H9 (cell line): ENCODE results near the gene RNPS1. TPM values are rescaled to one million over a fixed set of nuclear protein-coding genes. Genes with fewer than 3 reads are reported as not detected.

Experiments
- DNase-seq: peaks from one replicate; pipeline ENCODE4 v3.0.0-alpha.2; 2017
- H2AFZ ChIP-seq: one replicate; pipeline ENCODE4 v1.6.1; 2013; ENCODE audit warnings: mild to moderate bottlenecking, low read length, control low read depth, moderate library complexity
- H2AK5ac ChIP-seq: 2 replicates; pipeline ENCODE4 v1.6.1; 2013; ENCODE audit warnings: low read length, control low read depth, mixed read lengths; ENCODE audit not compliant: insufficient read length
- H2BK120ac ChIP-seq: one replicate; pipeline ENCODE4 v1.6.1; 2013; ENCODE audit warnings: low read depth, mild to moderate bottlenecking, low read length, control low read depth, inconsistent platforms; ENCODE audit not compliant: poor library complexity, severe bottlenecking
- H2BK12ac ChIP-seq: 2 replicates; pipeline ENCODE4 v1.6.1; 2013; ENCODE audit warnings: low read length, control low read depth, mixed read lengths, low read depth; ENCODE audit not compliant: insufficient read length
- H2BK15ac ChIP-seq: 2 replicates; pipeline ENCODE4 v1.6.1; 2013; ENCODE audit warnings: low read depth, low read length, control low read depth
- H2BK20ac ChIP-seq: one replicate; pipeline ENCODE4 v1.6.1; 2013; ENCODE audit warnings: low read depth, mild to moderate bottlenecking, low read length, control low read depth, inconsistent platforms; ENCODE audit not compliant: poor library complexity, severe bottlenecking
- H2BK5ac ChIP-seq: 2 replicates; pipeline ENCODE4 v1.6.1; 2013; ENCODE audit warnings: low read length, control low read depth, mixed read lengths; ENCODE audit not compliant: insufficient read length
- H3K14ac ChIP-seq: 2 replicates; pipeline ENCODE4 v1.6.1; 2013; ENCODE audit warnings: low read length, control low read depth; ENCODE audit not compliant: insufficient read depth
- H3K18ac ChIP-seq: 2 replicates; pipeline ENCODE4 v1.6.1; 2013; ENCODE audit warnings: low read depth, mild to moderate bottlenecking, mixed read lengths, low read length, control low read depth; ENCODE audit not compliant: insufficient read length
- H3K23ac ChIP-seq: 2 replicates; pipeline ENCODE4 v1.6.1; 2013; ENCODE audit warnings: low read length, control low read depth, mixed read lengths, low read depth; ENCODE audit not compliant: insufficient read length
- H3K23me2 ChIP-seq: 2 replicates; pipeline ENCODE4 v1.6.1; 2013; ENCODE audit warnings: low read depth, mild to moderate bottlenecking, mixed read lengths, low read length, control low read depth; ENCODE audit not compliant: insufficient read length, poor library complexity, severe bottlenecking
- H3K27ac ChIP-seq: 2 replicates; pipeline ENCODE4 v1.5.1; 2013; ENCODE audit warnings: low read length, control low read depth, mixed read lengths, low read depth; ENCODE audit not compliant: insufficient read length
- H3K27me3 ChIP-seq: 2 replicates; pipeline ENCODE4 v1.6.1; 2013; ENCODE audit warnings: low read length, control low read depth, inconsistent platforms; ENCODE audit not compliant: insufficient read depth
- H3K4ac ChIP-seq: 2 replicates; pipeline ENCODE4 v1.6.1; 2013; ENCODE audit warnings: low read depth, mild to moderate bottlenecking, control low read depth, inconsistent platforms, low read length, moderate library complexity
- H3K4me1 ChIP-seq: 2 replicates; pipeline ENCODE4 v1.6.1; 2013; ENCODE audit warnings: low read length, control low read depth, inconsistent platforms; ENCODE audit not compliant: insufficient read depth
- H3K4me2 ChIP-seq: 2 replicates; pipeline ENCODE4 v1.6.1; 2013; ENCODE audit warnings: low read length, control low read depth, mixed read lengths; ENCODE audit not compliant: insufficient read length, insufficient read depth
- H3K56ac ChIP-seq: 2 replicates; pipeline ENCODE4 v1.6.1; 2013; ENCODE audit warnings: low read depth, mild to moderate bottlenecking, mixed read lengths, low read length, control low read depth; ENCODE audit not compliant: insufficient read length
- H3K79me1 ChIP-seq: 2 replicates; pipeline ENCODE4 v1.6.1; 2013; ENCODE audit warnings: low read depth, mild to moderate bottlenecking, moderate library complexity, low read length, control low read depth, inconsistent platforms; ENCODE audit not compliant: insufficient read depth, poor library complexity, severe bottlenecking
- H3K79me2 ChIP-seq: 2 replicates; pipeline ENCODE4 v1.6.1; 2013; ENCODE audit warnings: low read length, control low read depth, inconsistent platforms; ENCODE audit not compliant: insufficient read depth
- H3K9ac ChIP-seq: 2 replicates; pipeline ENCODE4 v1.6.1; 2013; ENCODE audit warnings: low read length, control low read depth, mixed read lengths; ENCODE audit not compliant: insufficient read length; ENCODE audit errors: extremely low read depth
- H3K9me3 ChIP-seq: one replicate; pipeline ENCODE4 v1.6.1; 2013; ENCODE audit warnings: low read depth, low read length, inconsistent platforms; ENCODE audit not compliant: control insufficient read depth
- H3T11ph ChIP-seq: one replicate; pipeline ENCODE4 v1.6.1; 2013; ENCODE audit warnings: mild to moderate bottlenecking, low read length, control low read depth, inconsistent platforms
- H4K20me1 ChIP-seq: one replicate; pipeline ENCODE4 v1.6.1; 2013; ENCODE audit not compliant: control insufficient read depth, insufficient read length, insufficient read depth
- H4K5ac ChIP-seq: 2 replicates; pipeline ENCODE4 v1.6.1; 2013; ENCODE audit warnings: low read depth, mild to moderate bottlenecking, mixed read lengths, low read length, control low read depth; ENCODE audit not compliant: insufficient read length
- H4K8ac ChIP-seq: replicated peaks from 2 replicates; pipeline ENCODE4 v1.6.1; 2013; ENCODE audit warnings: low read length, control low read depth, mixed read lengths, low read depth; ENCODE audit not compliant: insufficient read length
- H4K91ac ChIP-seq: 2 replicates; pipeline ENCODE4 v1.6.1; 2013; ENCODE audit warnings: low read depth, mild to moderate bottlenecking, moderate library complexity, mixed read lengths, low read length, control low read depth; ENCODE audit not compliant: insufficient read length
- H3K27ac Mint-ChIP-seq, 3 experiments: 2 replicates in 2 of 3; 3 replicates in 1 of 3; pipeline ENCODE4 v1.8.0; 2020 to 2021; ENCODE audit warnings: mixed read lengths in 3 of 3, mild to moderate bottlenecking in 1 of 3, moderate library complexity in 1 of 3
- H3K27me3 Mint-ChIP-seq: 2 replicates; pipeline ENCODE4 v1.8.0; 2021; ENCODE audit warnings: low read depth, mild to moderate bottlenecking, moderate library complexity, mixed read lengths
- H3K36me3 Mint-ChIP-seq, 3 experiments: 2 replicates in 2 of 3; 3 replicates in 1 of 3; pipeline ENCODE4 v1.8.0; 2020 to 2021; ENCODE audit warnings: low read depth in 3 of 3, mixed read lengths in 3 of 3; ENCODE audit not compliant: insufficient read depth in 1 of 3
- H3K4me1 Mint-ChIP-seq, 2 experiments: 2 replicates each; pipeline ENCODE4 v1.8.0; 2020; ENCODE audit warnings: mixed read lengths in 2 of 2
- H3K4me3 Mint-ChIP-seq, 2 experiments: 2 replicates in 1 of 2; 3 replicates in 1 of 2; pipeline ENCODE4 v1.8.0; 2020 to 2021; ENCODE audit warnings: mild to moderate bottlenecking in 2 of 2, mixed read lengths in 2 of 2, moderate library complexity in 1 of 2
- H3K9me3 Mint-ChIP-seq, 2 experiments: 2 replicates in 1 of 2; 3 replicates in 1 of 2; pipeline ENCODE4 v1.8.0; 2020; ENCODE audit warnings: mild to moderate bottlenecking in 2 of 2, mixed read lengths in 2 of 2, moderate library complexity in 1 of 2
- CTCF ChIP-seq: fragments of 200-600 bp; sonication (generic); conservative IDR thresholded peaks from 3 replicates; pipeline ENCODE4 v1.8.0; 2021; ENCODE audit warnings: antibody characterized with exemption, mild to moderate bottlenecking
- WGBS: extraction: QIAGEN DNeasy Blood & Tissue Kit; methylation state at CpG from one replicate; pipeline ENCODE4 v1.1.7; 2013; ENCODE audit warnings: missing lambda C conversion rate, low lambda C conversion rate, mixed read lengths; ENCODE audit not compliant: insufficient read length; ENCODE audit errors: extremely low coverage; 5-methylcytosine and 5-hydroxymethylcytosine counted together
- total RNA-seq: library from RNA; stranded (reverse); gene quantifications from 2 replicates; pipeline ENCODE4 v1.2.1, GENCODE V29; 2021

RNPS1 gene
- total RNA-seq, 1 experiment from 2014 or later, result 384 TPM

- no peaks in the 10 kb centered on the region for H3K27me3 Mint-ChIP-seq
- H3K9me3 ChIP-seq, result no peaks in the 10 kb centered on the region
- H2BK20ac ChIP-seq, result no peak overlapping the region
- no peak overlapping the region for H2BK120ac ChIP-seq
- H4K91ac ChIP-seq, result no peak overlapping the region
- no peaks in the 10 kb centered on the region for H3K23me2 ChIP-seq
- peaks cover 5% of the 10 kb centered on the region; the same call in 1 of the 2 replicates for H3K79me2 ChIP-seq
- WGBS, result no CpG with 5 or more reads among the region's 6 CpGs
- H3K18ac ChIP-seq, result no peak overlapping the region
- H2BK12ac ChIP-seq, result no peak overlapping the region
- H4K5ac ChIP-seq, result no peak overlapping the region
- no peak overlapping the region for H3K4me3 Mint-ChIP-seq
- no peak overlapping the region for H2AFZ ChIP-seq
- no peak overlapping the region for H3K27ac ChIP-seq
- no peak overlapping the region for H3K9ac ChIP-seq
- no peak overlapping the region for H4K8ac ChIP-seq
- no peak overlapping the region for H2AK5ac ChIP-seq
- H3K23ac ChIP-seq, result no peak overlapping the region
- H3K4me1 Mint-ChIP-seq, result peaks cover 3% of the 10 kb centered on the region in 2 experiments; a peak in 1 of 4 replicates
- H3K4ac ChIP-seq, result no peak overlapping the region
- no peaks in the 10 kb centered on the region for H3K27me3 ChIP-seq
- no peak overlapping the region for H3K56ac ChIP-seq
- no peaks in the 10 kb centered on the region for H3K79me1 ChIP-seq
- no peak overlapping the region for H2BK5ac ChIP-seq
- no peak overlapping the region for H3K14ac ChIP-seq
- TF ChIP-seq CTCF, result no peak
- DNase-seq, result no peak
- H3K4me1 ChIP-seq, result no peaks in the 10 kb centered on the region
- H3T11ph ChIP-seq, result no peak overlapping the region
- peaks cover 0 to 17% (median 12%) of the 10 kb centered on the region in 3 experiments; a peak in 6 of 7 replicates for H3K36me3 Mint-ChIP-seq
- H3K27ac Mint-ChIP-seq, result no peak overlapping the region
- no peaks in the 10 kb centered on the region for H3K9me3 Mint-ChIP-seq
- H3K4me2 ChIP-seq, result no peak overlapping the region
- H2BK15ac ChIP-seq, result no peak overlapping the region
- no peaks in the 10 kb centered on the region for H4K20me1 ChIP-seq
Observed at GRCh38 chr16:2226918-2227317, 41.0 kb downstream of the RNPS1 start.
